Measurements from ENCODE around the gene LRBA. TPM values are rescaled to one million over a fixed set of nuclear protein-coding genes. Genes with fewer than 3 reads are reported as not detected.

The LRBA gene
- total RNA-seq, 4 donors from 2014 or later = 28.3 to 38.2 (median 32.1) TPM

GRCh38 chr4:150358691-150359090 lies 656.4 kb downstream of the LRBA start:
- TF ChIP-seq CTCF (IDR thresholded peaks at IDR 0.05; ENCODE audit: low read depth) = no peak

- TF ChIP-seq CTCF (IDR thresholded peaks at IDR 0.05; ENCODE audit: low read depth) = no peak
These were observed 657.3 kb downstream of the LRBA start for GRCh38 chr4:150357829-150358228.

GRCh38 chr4:150355858-150356455 lies 659.1 kb downstream of the LRBA start:
- TF ChIP-seq CTCF (IDR thresholded peaks at IDR 0.05; ENCODE audit: low read depth) = no peak

DNA sequence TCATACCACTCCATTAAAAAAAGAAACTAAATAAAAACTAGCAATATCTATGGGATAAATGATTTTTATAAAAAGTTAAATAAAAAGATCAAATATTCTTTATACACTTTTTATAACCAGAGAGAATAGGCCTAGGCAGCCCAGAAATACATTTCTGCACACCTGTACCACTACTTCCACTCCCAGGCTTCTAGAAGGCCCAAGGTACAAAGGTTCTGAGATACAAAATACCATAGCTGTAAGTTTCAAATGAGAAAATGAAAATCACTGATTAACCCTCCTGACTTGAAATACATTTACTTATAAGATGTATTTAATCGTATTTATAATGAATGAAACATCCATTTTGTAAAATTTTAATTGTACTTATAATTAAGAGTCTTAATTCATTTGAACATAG lies 659.7 kb downstream of the LRBA start:
- TF ChIP-seq CTCF (IDR thresholded peaks at IDR 0.05; ENCODE audit: low read depth) = no peak

- no peak for TF ChIP-seq CTCF (IDR thresholded peaks at IDR 0.05; ENCODE audit: low read depth)
These were observed 660.8 kb downstream of the LRBA start for GRCh38 chr4:150354214-150354796.

GRCh38 chr4:150348079-150348478 lies 667.0 kb downstream of the LRBA start:
- TF ChIP-seq CTCF (IDR thresholded peaks at IDR 0.05; ENCODE audit: low read depth) = no peak

GRCh38 chr4:150345207-150345744 lies 669.8 kb downstream of the LRBA start:
- no peak for TF ChIP-seq CTCF (IDR thresholded peaks at IDR 0.05; ENCODE audit: low read depth)
